B cell (primary cell): ENCODE results near the gene TBXA2R. TPM values are rescaled to one million over a fixed set of nuclear protein-coding genes. Genes with fewer than 3 reads are reported as not detected.
A peak's percentile ranks its signal among the peaks of the same experiment; 100 is the strongest.

Source experiments
- ATAC-seq: fragments of 200-7000 bp; cut with Tn5 transposase; one replicate; pipeline ENCODE4 v1.10.0; 2021; ENCODE audit warnings: low read depth, mild to moderate bottlenecking, moderate number of reproducible peaks, moderate library complexity
- CTCF ChIA-PET: fragments of 350-600 bp; sonication (Branson Sonifier 250); formaldehyde crosslinking; loops from one replicate; lab custom pipeline; 2021; ENCODE audit warnings: antibody characterized with exemption, inconsistent platforms; lab: Charles Lee
- POLR2A ChIA-PET: fragments of 350-600 bp; sonication (Branson Sonifier 250); formaldehyde crosslinking; loops from one replicate; lab custom pipeline; 2021; ENCODE audit warnings: antibody characterized with exemption; lab: Charles Lee
- DNase-seq: peaks from one replicate; pipeline ENCODE4 v3.0.0; 2013
- H2AFZ ChIP-seq: 2 replicates; pipeline ENCODE4 v1.6.1; 2012; ENCODE audit warnings: mild to moderate bottlenecking, low read depth, low read length; ENCODE audit not compliant: insufficient read depth, poor library complexity, severe bottlenecking
- H3K27ac ChIP-seq, 2 donors: 1 replicate in 1 of 2; 2 replicates in 1 of 2; pipeline ENCODE4 v1.5.1; 2012 to 2013; ENCODE audit warnings: low read length in 2 of 2, mild to moderate bottlenecking in 2 of 2, moderate library complexity in 1 of 2
- H3K27me3 ChIP-seq, 4 experiments: fragments of 200-600 bp in 1 of 4; sonication (generic) in 1 of 4; replicated peaks in 1 of 4; 1 replicate in 2 of 4; 2 replicates in 2 of 4; pipeline versions ENCODE4 v1.6.1 to v1.7.0; 2013 to 2016; ENCODE audit warnings: low read length in 3 of 4, mild to moderate bottlenecking in 2 of 4, mixed read lengths in 1 of 4, moderate library complexity in 1 of 4; ENCODE audit not compliant: insufficient read depth in 4 of 4, control insufficient read depth in 3 of 4; ENCODE audit errors: control extremely low read depth in 1 of 4
- H3K36me3 ChIP-seq, 2 experiments: replicated peaks in 1 of 2; 1 replicate in 1 of 2; 2 replicates in 1 of 2; pipeline versions ENCODE4 v1.6.1 to v1.7.1; 2013; ENCODE audit warnings: low read length in 1 of 2; ENCODE audit not compliant: insufficient read depth in 2 of 2, control insufficient read depth in 1 of 2; ENCODE audit errors: control extremely low read depth in 1 of 2, extremely low read depth in 1 of 2
- H3K4me1 ChIP-seq, 2 donors: fragments of 200-600 bp in 1 of 2; sonication (generic) in 1 of 2; 1 replicate in 1 of 2; 2 replicates in 1 of 2; pipeline versions ENCODE4 v1.5.1 to v1.6.1; 2013 to 2017; ENCODE audit warnings: low read length in 2 of 2; ENCODE audit not compliant: control insufficient read depth in 2 of 2, insufficient read depth in 2 of 2
- H3K4me2 ChIP-seq: replicated peaks from 2 replicates; pipeline ENCODE3; 2012; ENCODE audit warnings: mild to moderate bottlenecking, low read depth, low read length; ENCODE audit not compliant: poor library complexity, severe bottlenecking
- H3K4me3 ChIP-seq, 5 experiments: fragments of 200-600 bp in 1 of 5; sonication (generic) in 1 of 5; 1 replicate in 3 of 5; 2 replicates in 2 of 5; pipeline versions ENCODE4 v1.5.1 to v1.7.0; 2011 to 2016; ENCODE audit warnings: low read length in 4 of 5, mild to moderate bottlenecking in 4 of 5, low read depth in 2 of 5, control low read depth in 1 of 5, moderate library complexity in 1 of 5; ENCODE audit not compliant: insufficient read depth in 1 of 5; ENCODE audit errors: control extremely low read depth in 1 of 5, extremely low read depth in 1 of 5
- H3K79me2 ChIP-seq: fragments of 200-600 bp; sonication (generic); one replicate; pipeline ENCODE4 v1.6.0; 2016; ENCODE audit warnings: low read length; ENCODE audit not compliant: control insufficient read depth, insufficient read depth
- H3K9ac ChIP-seq: fragments of 200-600 bp; sonication (generic); 2 replicates; pipeline ENCODE4 v1.6.1; 2017; ENCODE audit warnings: mild to moderate bottlenecking, low read length, moderate library complexity
- H3K9me3 ChIP-seq, 3 donors: one replicate each; pipeline versions ENCODE4 v1.6.1 to v1.7.1; 2013; ENCODE audit warnings: low read length in 2 of 3; ENCODE audit not compliant: control insufficient read depth in 2 of 3, insufficient read depth in 1 of 3; ENCODE audit errors: control extremely low read depth in 1 of 3
- H4K20me1 ChIP-seq: 2 replicates; pipeline ENCODE4 v1.6.0; 2012; ENCODE audit warnings: mild to moderate bottlenecking, low read length; ENCODE audit not compliant: insufficient read depth, control insufficient read depth, poor library complexity, severe bottlenecking
- H3K27ac Mint-ChIP-seq: one replicate; pipeline ENCODE4 v1.8.0; 2021; ENCODE audit warnings: mixed read lengths
- H3K27me3 Mint-ChIP-seq: one replicate; pipeline ENCODE4 v1.8.0; 2021; ENCODE audit warnings: mixed read lengths
- H3K4me1 Mint-ChIP-seq: one replicate; pipeline ENCODE4 v1.8.0; 2021; ENCODE audit warnings: mixed read lengths
- H3K4me3 Mint-ChIP-seq: one replicate; pipeline ENCODE4 v1.8.0; 2021; ENCODE audit warnings: mixed read lengths
- H3K9me3 Mint-ChIP-seq: one replicate; pipeline ENCODE4 v1.8.0; 2022; ENCODE audit warnings: mixed read lengths; ENCODE audit not compliant: insufficient read depth
- EZH2 ChIP-seq: IDR thresholded peaks from 2 replicates; pipeline ENCODE4 v1.6.1; 2012; ENCODE audit warnings: borderline replicate concordance, low read depth, mild to moderate bottlenecking, moderate library complexity, low read length; ENCODE audit not compliant: insufficient read depth, poor library complexity, severe bottlenecking
- WGBS: methylation state at CpG from one replicate; pipeline ENCODE4 v1.1.5; 2013; ENCODE audit warnings: missing lambda C conversion rate; ENCODE audit not compliant: insufficient coverage; 5-methylcytosine and 5-hydroxymethylcytosine counted together
- intact Hi-C: fragments of 100-400 bp; cut with micrococcal nuclease; formaldehyde crosslinking; loops from one replicate; pipeline ENCODE4 v1.10.0; 2022
- polyA plus RNA-seq: library from polyadenylated mRNA; depleted of rRNA; stranded (reverse); fragments of >200 nt; gene quantifications from 2 replicates; pipeline ENCODE4 v1.2.3, GENCODE V29; 2012
- total RNA-seq, 2 donors: library from RNA; stranded (reverse); fragments of 120-200 nt in 1 of 2; gene quantifications; 1 replicate in 1 of 2; 2 replicates in 1 of 2; pipeline versions ENCODE4 v1.2.3 to v1.2.4, GENCODE V29; 2013 to 2022
- TF ChIP-seq, protein P1 (sequence below): fragments of 200-600 bp; IDR thresholded peaks from one replicate; pipeline ENCODE4 v1.8.0; 2022; ENCODE audit warnings: antibody characterized with exemption, mild to moderate bottlenecking

TBXA2R gene
- total and polyA plus RNA-seq, 2 donors (not counting 1 experiment from before 2014, with no cell fraction given) = 3.9 to 7.9 TPM

- H3K4me1 Mint-ChIP-seq = peaks cover 51% of the 10 kb centered on the region
- 48% methylated on average over 14 of the region's 21 CpGs for WGBS
- Histone ChIP-seq H3K36me3 (peaks cover 0 to 3% of the 10 kb centered on the region in 2 experiments), H3K4me2 (peak overlapping the region; percentile 93), H3K9ac (peak overlapping the region; percentile 31), H2AFZ (peak overlapping the region; percentile 21), H3K27ac (peak overlapping the region; percentile 12 to 87), H4K20me1 (peaks cover 28% of the 10 kb centered on the region), H3K9me3 (no peaks in the 10 kb centered on the region), H3K79me2 (peaks cover 59% of the 10 kb centered on the region), H3K27me3 (no peaks in the 10 kb centered on the region), H3K4me3 (peak overlapping the region in 2 of 5 experiments; percentile 15 to 18), H3K4me1 (peaks cover 42 to 58% of the 10 kb centered on the region in 2 donors)
- H3K27ac Mint-ChIP-seq = peak overlapping the region; percentile 96
- no peaks in the 10 kb centered on the region for H3K9me3 Mint-ChIP-seq
- ChIA-PET CTCF (interaction anchor here (0.7 to 1.8 kb wide), 6 partner anchors 10 to 55 kb away, joined by 3 to 11 read pairs (median 4); no protein-coding TSS in a partner anchor), POLR2A (interaction anchor here (0.6 to 0.7 kb wide), 2 partner anchors 431 to 522 kb away, joined by 8 to 9 read pairs; partner anchors contain the start of gene EEF2)
- intact Hi-C loops = loop anchor here (5.0 kb wide), 3 partner anchors 37 to 208 kb away; partner anchors contain the start of genes APBA3, MRPL54 and TBXA2R
- peak overlapping the region; percentile 99 for H3K4me3 Mint-ChIP-seq
- no peak for TF ChIP-seq EZH2
- TF ChIP-seq, protein P1, sequence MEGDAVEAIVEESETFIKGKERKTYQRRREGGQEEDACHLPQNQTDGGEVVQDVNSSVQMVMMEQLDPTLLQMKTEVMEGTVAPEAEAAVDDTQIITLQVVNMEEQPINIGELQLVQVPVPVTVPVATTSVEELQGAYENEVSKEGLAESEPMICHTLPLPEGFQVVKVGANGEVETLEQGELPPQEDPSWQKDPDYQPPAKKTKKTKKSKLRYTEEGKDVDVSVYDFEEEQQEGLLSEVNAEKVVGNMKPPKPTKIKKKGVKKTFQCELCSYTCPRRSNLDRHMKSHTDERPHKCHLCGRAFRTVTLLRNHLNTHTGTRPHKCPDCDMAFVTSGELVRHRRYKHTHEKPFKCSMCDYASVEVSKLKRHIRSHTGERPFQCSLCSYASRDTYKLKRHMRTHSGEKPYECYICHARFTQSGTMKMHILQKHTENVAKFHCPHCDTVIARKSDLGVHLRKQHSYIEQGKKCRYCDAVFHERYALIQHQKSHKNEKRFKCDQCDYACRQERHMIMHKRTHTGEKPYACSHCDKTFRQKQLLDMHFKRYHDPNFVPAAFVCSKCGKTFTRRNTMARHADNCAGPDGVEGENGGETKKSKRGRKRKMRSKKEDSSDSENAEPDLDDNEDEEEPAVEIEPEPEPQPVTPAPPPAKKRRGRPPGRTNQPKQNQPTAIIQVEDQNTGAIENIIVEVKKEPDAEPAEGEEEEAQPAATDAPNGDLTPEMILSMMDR = no peak
- ATAC-seq (no peak), DNase-seq (peak; percentile 58)
- no peaks in the 10 kb centered on the region for H3K27me3 Mint-ChIP-seq
Observed at GRCh38 chr19:3554254-3555083, 52.2 kb downstream of the TBXA2R start.

GRCh38 chr19:3551792-3552095 is 54.9 kb downstream of the TBXA2R start:
- TF ChIP-seq EZH2 = no peak
- TF ChIP-seq, protein P1 = no peak
- no peak for ATAC-seq
- Mint-ChIP-seq H3K27me3 (no peaks in the 10 kb centered on the region), H3K27ac (peak overlapping the region; percentile 81), H3K4me1 (peaks cover 43% of the 10 kb centered on the region), H3K9me3 (no peaks in the 10 kb centered on the region), H3K4me3 (peak overlapping the region; percentile 41)
- Histone ChIP-seq H3K4me1 (peaks cover 38 to 45% of the 10 kb centered on the region in 2 donors), H3K27me3 (no peaks in the 10 kb centered on the region), H3K9ac (no peak overlapping the region), H3K9me3 (no peaks in the 10 kb centered on the region), H3K4me3 (no peak overlapping the region), H3K27ac (no peak overlapping the region), H3K36me3 (peaks cover 0 to 24% of the 10 kb centered on the region in 2 experiments), H3K4me2 (no peak overlapping the region), H3K79me2 (peaks cover 56% of the 10 kb centered on the region), H2AFZ (no peak overlapping the region), H4K20me1 (peaks cover 47% of the 10 kb centered on the region)
- intact Hi-C loops = loop anchor here (5.0 kb wide), 1 partner anchor 34 kb away; no protein-coding TSS in a partner anchor
- ChIA-PET CTCF (no interaction called here), POLR2A (no interaction called here)
- WGBS = 90% methylated on average over 7 of the region's 9 CpGs
- DNase-seq = no peak
